ENCODE data around the gene SCN5A. TPM values are rescaled to one million over a fixed set of nuclear protein-coding genes. Genes with fewer than 3 reads are reported as not detected.

Gene SCN5A
- total and polyA plus RNA-seq, 2 of the 8 experiments (the other 6 are each of a cell fraction or from before 2014, with no cell fraction given): 4.8 to 11.4 TPM

DNA sequence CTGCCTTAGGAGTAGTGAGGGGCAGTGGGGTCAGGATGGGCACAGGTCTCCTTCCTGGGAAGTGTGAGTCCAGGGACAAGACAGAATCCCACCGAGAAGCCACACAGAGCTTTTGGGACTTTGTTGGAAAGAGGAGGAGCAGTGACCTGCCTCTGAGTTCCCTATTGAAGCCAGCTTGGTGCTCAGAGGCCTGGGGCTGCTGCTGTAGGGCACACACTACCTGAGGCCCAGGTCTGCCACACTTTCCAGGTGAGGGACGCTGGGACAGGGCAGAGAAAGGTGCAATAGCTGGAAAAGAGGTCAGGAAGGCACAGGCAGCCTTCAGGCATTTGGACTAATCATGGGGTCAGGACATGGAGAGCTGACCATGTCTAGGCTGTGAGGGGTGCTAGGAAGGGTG is 67.7 kb downstream of the SCN5A start (continued):
- TF ChIP-seq CTBP2 (IDR thresholded peaks at IDR 0.05; ENCODE audit: borderline replicate concordance, insufficient read depth, insufficient read length, low read length): no peak
